Uterus (tissue), 2 donors: ENCODE data around the gene SUGCT.

ENCODE experiments used
- CTCF ChIP-seq, 4 experiments: fragments of 200-600 bp in 2 of 4; fragments of 450-650 bp in 2 of 4; sonication (generic) in 2 of 4; IDR thresholded peaks; one replicate each; pipeline ENCODE4 v1.5.1; 2016 to 2019; ENCODE audit warnings: antibody characterized with exemption in 4 of 4, mild to moderate bottlenecking in 2 of 4, moderate library complexity in 1 of 4
- POLR2A ChIP-seq, 2 donors: fragments of 450-650 bp; IDR thresholded peaks; one replicate each; pipeline ENCODE4 v1.6.1; 2016; ENCODE audit warnings: antibody characterized with exemption in 2 of 2, mild to moderate bottlenecking in 1 of 2, moderate library complexity in 1 of 2

- TF ChIP-seq CTCF (IDR thresholded peaks at IDR 0.05) (no peak), POLR2A (IDR thresholded peaks at IDR 0.05) (no peak)
These were observed 658.3 kb downstream of the SUGCT start for GRCh38 chr7:40793132-40793531.
